ENCODE results near the gene RNF214. TPM values are rescaled to one million over a fixed set of nuclear protein-coding genes. Genes with fewer than 3 reads are reported as not detected.

Gene RNF214
- total RNA-seq, 1 experiment from 2014 or later = 37.8 TPM

- H3K36me3 ChIP-seq (ENCODE audit: insufficient read depth, low read length, poor library complexity, severe bottlenecking) = no peaks in the 10 kb centered on the region
- peaks cover 2% of the 10 kb centered on the region for H3K4me1 ChIP-seq (ENCODE audit: insufficient read depth, low read length, poor library complexity, severe bottlenecking)
- H3K4me3 ChIP-seq (ENCODE audit: low read depth, low read length, poor library complexity, severe bottlenecking) = no peak overlapping the region
- no peaks in the 10 kb centered on the region for H3K27me3 ChIP-seq (replicated peaks; ENCODE audit: insufficient read depth, low read depth, low read length, poor library complexity)
- H3K9me3 ChIP-seq (ENCODE audit: low read depth, low read length, poor library complexity, severe bottlenecking) = no peaks in the 10 kb centered on the region
- POLR2A ChIA-PET (ENCODE audit: low non-redundant PET) = no interaction called here
- no peak for TF ChIP-seq EZH2 (IDR thresholded peaks at IDR 0.05; ENCODE audit: borderline replicate concordance, low read depth, low read length, poor library complexity, severe bottlenecking)
- TF ChIP-seq CTCF (conservative IDR thresholded peaks at IDR 0.05; ENCODE audit: low read depth, low read length) = no peak
- no peak overlapping the region for H3K27ac ChIP-seq (ENCODE audit: low read depth, low read length, poor library complexity, severe bottlenecking)
- intact Hi-C loops (cut with micrococcal nuclease; ENCODE audit: unreplicated experiment) = no loop called here
- DNase-seq (ENCODE audit: low spot score) = no peak
- CTCF ChIA-PET = no interaction called here
- BruUV-seq (replicated peaks) = no TSS peak
Observed at GRCh38 chr11:117333917-117334316, 101.4 kb downstream of the RNF214 start.

- CTCF ChIA-PET = no interaction called here
- TF ChIP-seq CTCF (conservative IDR thresholded peaks at IDR 0.05; ENCODE audit: low read depth, low read length) = no peak
- no peak for TF ChIP-seq EZH2 (IDR thresholded peaks at IDR 0.05; ENCODE audit: borderline replicate concordance, low read depth, low read length, poor library complexity, severe bottlenecking)
- Histone ChIP-seq H3K27ac (ENCODE audit: low read depth, low read length, poor library complexity, severe bottlenecking) (no peak overlapping the region), H3K27me3 (replicated peaks; ENCODE audit: insufficient read depth, low read depth, low read length, poor library complexity) (no peaks in the 10 kb centered on the region), H3K4me3 (ENCODE audit: low read depth, low read length, poor library complexity, severe bottlenecking) (no peak overlapping the region), H3K9me3 (ENCODE audit: low read depth, low read length, poor library complexity, severe bottlenecking) (no peaks in the 10 kb centered on the region), H3K36me3 (ENCODE audit: insufficient read depth, low read length, poor library complexity, severe bottlenecking) (no peaks in the 10 kb centered on the region), H3K4me1 (ENCODE audit: insufficient read depth, low read length, poor library complexity, severe bottlenecking) (no peaks in the 10 kb centered on the region)
- DNase-seq (ENCODE audit: low spot score) = no peak
- no TSS peak for BruUV-seq (replicated peaks)
- POLR2A ChIA-PET (ENCODE audit: low non-redundant PET) = no interaction called here
- intact Hi-C loops (cut with micrococcal nuclease; ENCODE audit: unreplicated experiment) = no loop called here
Observed at GRCh38 chr11:117334896-117335295, 102.4 kb downstream of the RNF214 start.

GRCh38 chr11:117335399-117335798 lies 102.9 kb downstream of the RNF214 start:
- Histone ChIP-seq H3K27me3 (replicated peaks; ENCODE audit: insufficient read depth, low read depth, low read length, poor library complexity) (no peaks in the 10 kb centered on the region), H3K9me3 (ENCODE audit: low read depth, low read length, poor library complexity, severe bottlenecking) (no peaks in the 10 kb centered on the region), H3K36me3 (ENCODE audit: insufficient read depth, low read length, poor library complexity, severe bottlenecking) (no peaks in the 10 kb centered on the region), H3K27ac (ENCODE audit: low read depth, low read length, poor library complexity, severe bottlenecking) (no peak overlapping the region), H3K4me3 (ENCODE audit: low read depth, low read length, poor library complexity, severe bottlenecking) (no peak overlapping the region), H3K4me1 (ENCODE audit: insufficient read depth, low read length, poor library complexity, severe bottlenecking) (no peaks in the 10 kb centered on the region)
- DNase-seq (ENCODE audit: low spot score) = no peak
- no TSS peak for BruUV-seq (replicated peaks)
- TF ChIP-seq CTCF (conservative IDR thresholded peaks at IDR 0.05; ENCODE audit: low read depth, low read length) (no peak), EZH2 (IDR thresholded peaks at IDR 0.05; ENCODE audit: borderline replicate concordance, low read depth, low read length, poor library complexity, severe bottlenecking) (no peak)
- ChIA-PET CTCF (no interaction called here), POLR2A (ENCODE audit: low non-redundant PET) (interaction anchor here (0.6 kb wide), 2 partner anchors 52 to 1120 kb away, joined by 4 to 8 read pairs; no protein-coding TSS in a partner anchor)
- intact Hi-C loops (cut with micrococcal nuclease; ENCODE audit: unreplicated experiment) = no loop called here

Other genes with a start within 250 kb of the RNF214 start
- gene SIK3, start 134.2 kb upstream of the RNF214 start, total RNA-seq (2021) = 71.9 and 81.7 TPM in 2 replicates
- 153 and 160 TPM in 2 replicates for gene PAFAH1B2, start 88.4 kb upstream of the RNF214 start, total RNA-seq (2021)
- 33.5 and 43.6 TPM in 2 replicates for gene SIDT2, start 53.9 kb upstream of the RNF214 start, total RNA-seq (2021)
- 19.4 and 27.2 TPM in 2 replicates for gene TAGLN, start 33.3 kb upstream of the RNF214 start, total RNA-seq (2021)
- gene PCSK7, start 598 bp upstream of the RNF214 start, total RNA-seq (2021) = 49.0 and 53.2 TPM in 2 replicates
- gene BACE1-AS, start 58.7 kb downstream of the RNF214 start, total RNA-seq (2021) = 13.7 and 18.0 TPM in 2 replicates
- gene BACE1, start 83.6 kb downstream of the RNF214 start, total RNA-seq (2021) = 13.7 and 15.0 TPM in 2 replicates
- gene CEP164, start 95.2 kb downstream of the RNF214 start, total RNA-seq (2021) = 39.4 and 43.3 TPM in 2 replicates